WERI-Rb-1 (cell line): ENCODE results near the gene LRP1B.

Source experiments
- DNase-seq: peaks from one replicate; pipeline ENCODE4 v3.0.0-alpha.2; 2020
- H3K27ac ChIP-seq: fragments of 250-450 bp; sonication (Bioruptor Pico); 2 replicates; pipeline ENCODE4 v1.5.1; 2020; ENCODE audit warnings: mild to moderate bottlenecking, moderate library complexity
- H3K27me3 ChIP-seq: fragments of 250-450 bp; sonication (Bioruptor Pico); 2 replicates; pipeline ENCODE4 v1.5.1; 2021; ENCODE audit warnings: mild to moderate bottlenecking, low read depth, moderate library complexity; ENCODE audit not compliant: insufficient read depth, severe bottlenecking
- H3K36me3 ChIP-seq: fragments of 250-450 bp; sonication (Bioruptor Pico); 2 replicates; pipeline ENCODE4 v1.5.1; 2020; ENCODE audit warnings: mild to moderate bottlenecking, moderate library complexity
- H3K4me3 ChIP-seq: 2 replicates; pipeline ENCODE4 v1.5.1; 2011; ENCODE audit warnings: low read depth, mild to moderate bottlenecking, control low read depth, low read length
- H3K9me3 ChIP-seq: fragments of 250-450 bp; sonication (Bioruptor Pico); 2 replicates; pipeline ENCODE4 v1.5.1; 2021; ENCODE audit warnings: mild to moderate bottlenecking, moderate library complexity; ENCODE audit not compliant: severe bottlenecking
- CTCF ChIP-seq: IDR thresholded peaks from 2 replicates; pipeline ENCODE4 v1.5.1; 2011; ENCODE audit warnings: low read depth, mild to moderate bottlenecking, control low read depth, inconsistent platforms, low read length

The LRP1B gene

DNA sequence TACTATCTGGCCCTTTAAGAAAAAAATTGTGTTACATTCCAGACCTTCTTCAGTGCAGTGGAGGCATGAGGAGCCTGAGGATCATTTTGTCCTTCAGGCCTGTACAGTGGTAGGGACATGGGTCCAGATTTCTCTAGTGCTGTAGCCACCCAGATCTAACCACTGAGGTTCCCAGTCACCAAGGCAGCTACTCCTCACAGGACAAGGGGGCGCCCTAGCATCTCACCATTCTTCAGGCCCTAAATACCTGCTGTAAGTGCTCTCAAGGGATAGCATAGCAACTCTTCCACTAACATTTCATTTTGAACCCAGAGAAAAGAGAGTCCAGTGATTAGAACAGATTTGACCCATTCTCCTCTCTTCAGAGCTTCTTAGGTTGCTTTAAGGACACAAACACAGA lies 1533.0 kb downstream of the LRP1B start:
- Histone ChIP-seq H3K4me3 (no peak overlapping the region), H3K36me3 (no peaks in the 10 kb centered on the region), H3K9me3 (no peaks in the 10 kb centered on the region), H3K27me3 (no peaks in the 10 kb centered on the region), H3K27ac (no peak overlapping the region)
- DNase-seq = no peak
- TF ChIP-seq CTCF = no peak

DNA sequence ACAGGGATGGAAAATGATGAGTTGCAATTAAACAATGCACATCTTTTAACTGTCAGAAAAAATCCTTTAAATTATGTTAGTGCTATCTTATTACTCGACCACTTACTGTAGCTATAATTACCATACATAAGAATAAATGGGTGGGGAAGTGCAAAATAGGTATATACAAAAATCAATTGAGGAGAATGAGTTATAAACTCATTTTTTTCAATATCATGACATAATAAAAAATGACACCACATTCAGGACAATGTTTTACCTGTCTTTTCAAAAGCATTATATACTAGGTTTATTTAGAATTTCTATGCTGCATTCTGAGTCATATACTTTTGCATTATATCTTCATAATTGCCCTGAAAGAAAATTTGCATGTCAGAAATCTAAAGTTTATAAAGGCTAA lies 1533.6 kb downstream of the LRP1B start:
- Histone ChIP-seq H3K9me3 (no peaks in the 10 kb centered on the region), H3K27ac (no peak overlapping the region), H3K4me3 (no peak overlapping the region), H3K27me3 (no peaks in the 10 kb centered on the region), H3K36me3 (no peaks in the 10 kb centered on the region)
- no peak for DNase-seq
- TF ChIP-seq CTCF = no peak

GRCh38 chr2:140596447-140596846 lies 1534.4 kb downstream of the LRP1B start:
- no peak for DNase-seq
- Histone ChIP-seq H3K4me3 (no peak overlapping the region), H3K9me3 (no peaks in the 10 kb centered on the region), H3K27me3 (no peaks in the 10 kb centered on the region), H3K27ac (no peak overlapping the region), H3K36me3 (no peaks in the 10 kb centered on the region)
- no peak for TF ChIP-seq CTCF

GRCh38 chr2:140595107-140595506 lies 1535.7 kb downstream of the LRP1B start:
- no peak for DNase-seq
- no peaks in the 10 kb centered on the region for H3K27me3 ChIP-seq
- no peaks in the 10 kb centered on the region for H3K9me3 ChIP-seq
- H3K36me3 ChIP-seq = no peaks in the 10 kb centered on the region
- TF ChIP-seq CTCF = no peak
- H3K4me3 ChIP-seq = no peak overlapping the region
- H3K27ac ChIP-seq = no peak overlapping the region

DNA sequence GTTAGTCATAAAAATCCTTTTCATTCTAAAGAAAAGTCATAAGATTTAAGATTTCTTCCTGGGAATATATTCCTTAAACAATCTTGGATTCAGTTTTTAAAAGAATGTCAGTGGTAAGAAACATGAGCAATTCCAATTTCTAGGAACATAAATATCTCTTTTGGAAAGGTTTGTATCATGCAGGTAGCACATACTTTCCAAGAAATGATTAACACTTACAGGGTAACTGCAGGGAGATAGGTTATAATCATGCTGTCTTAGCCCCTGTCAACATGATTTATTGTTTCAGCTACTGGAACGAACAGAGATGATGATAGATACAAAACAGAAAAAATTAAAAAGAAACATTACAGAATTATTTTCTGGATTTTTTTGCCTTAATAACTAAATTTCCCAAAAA lies 1537.7 kb downstream of the LRP1B start:
- Histone ChIP-seq H3K36me3 (no peaks in the 10 kb centered on the region), H3K27ac (no peak overlapping the region)
- TF ChIP-seq CTCF = no peak

DNA sequence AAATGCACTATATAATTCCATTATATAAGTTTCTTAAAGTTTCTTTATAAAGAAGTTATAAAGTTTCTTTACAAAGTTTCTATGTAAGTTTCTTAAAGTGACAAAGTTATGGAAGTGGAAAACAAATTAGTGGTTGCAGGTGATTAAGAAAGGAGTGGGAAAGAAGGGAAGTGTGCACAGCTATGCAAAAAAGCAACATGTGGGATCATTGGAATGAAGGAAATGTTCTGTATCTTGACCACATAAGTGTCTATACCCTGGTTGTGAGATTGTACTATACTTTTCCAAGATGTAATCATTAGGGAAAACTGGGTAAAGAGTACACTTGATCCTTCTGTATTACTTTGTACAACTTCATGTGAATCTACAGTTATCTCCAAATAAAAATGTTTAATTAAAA lies 1541.1 kb downstream of the LRP1B start:
- TF ChIP-seq CTCF = no peak
- no peak for DNase-seq
- no peak overlapping the region for H3K4me3 ChIP-seq

More for the DNA sequence above, 1537.7 kb downstream of the LRP1B start:
- Histone ChIP-seq H3K4me3 (no peak overlapping the region), H3K9me3 (no peaks in the 10 kb centered on the region), H3K27me3 (no peaks in the 10 kb centered on the region)
- no peak for DNase-seq

More for the DNA sequence above, 1541.1 kb downstream of the LRP1B start:
- H3K36me3 ChIP-seq = no peaks in the 10 kb centered on the region
- no peaks in the 10 kb centered on the region for H3K9me3 ChIP-seq
- no peak overlapping the region for H3K27ac ChIP-seq
- no peaks in the 10 kb centered on the region for H3K27me3 ChIP-seq
